HG03442 (cell line): ENCODE results near the gene WFDC1.

Source experiments
- ATAC-seq: cut with Tn5 transposase; IDR thresholded peaks from one replicate; pipeline ENCODE4 v1.9.1; 2021; ENCODE audit warnings: mild to moderate bottlenecking, moderate library complexity; ENCODE audit not compliant: unreplicated experiment

Gene WFDC1

DNA sequence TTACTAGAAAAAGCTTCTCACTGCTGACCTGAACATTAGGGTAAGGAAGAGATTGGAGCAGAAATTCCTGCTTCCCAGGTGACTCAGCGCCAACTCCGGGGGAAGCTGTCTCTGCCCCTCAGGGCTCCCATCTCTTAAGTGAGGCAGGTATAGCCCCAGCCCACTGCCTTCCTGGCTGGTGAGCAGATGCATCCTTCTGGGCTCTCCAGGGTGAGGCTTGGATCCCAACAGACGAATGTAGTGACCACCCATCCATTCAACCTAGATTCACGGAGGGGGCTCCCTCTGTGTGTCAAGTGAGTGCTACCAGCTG is 76.8 kb downstream of the WFDC1 start:
- no peak for ATAC-seq

DNA sequence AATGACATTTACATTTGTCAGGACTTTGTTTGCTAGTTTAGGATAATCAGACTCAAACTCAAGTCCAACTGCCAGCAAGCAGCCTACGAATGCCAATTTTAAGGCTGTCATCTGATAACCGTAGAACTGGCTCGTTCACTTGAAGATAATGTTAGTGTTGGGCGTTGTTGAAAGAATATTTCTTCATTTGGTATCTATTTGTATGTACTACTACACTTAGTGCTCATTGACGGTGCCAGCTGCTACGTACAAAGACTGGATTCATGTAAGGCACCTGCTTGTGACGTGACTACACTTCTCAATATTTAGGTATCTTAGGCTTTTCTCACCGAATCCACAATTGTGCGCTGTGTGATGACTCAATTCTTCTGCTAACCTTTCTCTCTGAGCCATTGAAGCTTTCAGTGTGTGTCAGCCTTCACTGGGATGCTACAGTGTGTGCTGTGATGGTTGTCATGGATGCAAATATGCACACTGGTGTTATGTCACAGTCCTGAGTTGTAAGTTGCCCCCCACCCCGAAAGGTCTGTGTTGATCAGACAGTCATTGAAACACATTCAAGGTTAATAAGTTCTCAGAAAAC is 79.3 kb downstream of the WFDC1 start:
- no peak for ATAC-seq

DNA sequence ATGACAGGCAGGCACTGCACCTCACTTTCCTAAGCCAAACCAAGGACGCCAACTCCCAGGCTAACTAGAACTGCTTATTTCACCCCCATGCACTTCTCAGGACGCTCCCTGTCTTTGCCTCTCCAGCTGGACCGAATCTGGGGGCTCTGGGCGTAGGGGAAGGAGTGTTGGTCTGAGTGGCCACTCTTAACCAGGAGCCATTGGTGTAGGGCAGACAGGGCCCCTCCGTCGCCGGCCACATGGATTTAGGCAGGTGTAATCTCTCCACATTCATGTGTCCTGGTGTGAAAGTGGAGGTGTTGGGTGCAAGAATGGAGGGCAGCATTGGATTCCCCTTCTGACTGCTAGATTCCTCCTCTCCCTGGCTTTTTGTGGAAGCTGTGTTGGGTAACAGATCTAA is 83.4 kb downstream of the WFDC1 start:
- ATAC-seq, result no peak

DNA sequence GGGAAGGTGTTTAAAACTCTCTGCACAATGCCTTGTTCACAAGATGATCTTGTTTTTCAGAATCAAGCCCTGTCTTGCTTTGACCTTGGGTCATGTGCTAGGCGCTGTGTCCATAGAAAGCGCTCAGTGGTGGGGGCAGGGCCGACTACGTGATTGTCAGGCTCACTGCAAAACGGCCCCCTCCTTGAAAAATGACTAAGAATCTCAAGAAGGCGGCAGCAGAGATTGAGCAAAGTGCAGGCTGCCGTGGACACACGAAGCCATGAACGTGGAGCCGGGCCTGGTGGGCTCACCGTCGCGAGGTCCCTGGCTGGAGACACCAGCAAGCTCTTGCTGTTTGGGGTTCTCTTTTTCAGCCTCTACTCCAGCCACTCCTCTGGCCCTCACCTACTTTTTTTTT is 83.9 kb downstream of the WFDC1 start:
- no peak for ATAC-seq

DNA sequence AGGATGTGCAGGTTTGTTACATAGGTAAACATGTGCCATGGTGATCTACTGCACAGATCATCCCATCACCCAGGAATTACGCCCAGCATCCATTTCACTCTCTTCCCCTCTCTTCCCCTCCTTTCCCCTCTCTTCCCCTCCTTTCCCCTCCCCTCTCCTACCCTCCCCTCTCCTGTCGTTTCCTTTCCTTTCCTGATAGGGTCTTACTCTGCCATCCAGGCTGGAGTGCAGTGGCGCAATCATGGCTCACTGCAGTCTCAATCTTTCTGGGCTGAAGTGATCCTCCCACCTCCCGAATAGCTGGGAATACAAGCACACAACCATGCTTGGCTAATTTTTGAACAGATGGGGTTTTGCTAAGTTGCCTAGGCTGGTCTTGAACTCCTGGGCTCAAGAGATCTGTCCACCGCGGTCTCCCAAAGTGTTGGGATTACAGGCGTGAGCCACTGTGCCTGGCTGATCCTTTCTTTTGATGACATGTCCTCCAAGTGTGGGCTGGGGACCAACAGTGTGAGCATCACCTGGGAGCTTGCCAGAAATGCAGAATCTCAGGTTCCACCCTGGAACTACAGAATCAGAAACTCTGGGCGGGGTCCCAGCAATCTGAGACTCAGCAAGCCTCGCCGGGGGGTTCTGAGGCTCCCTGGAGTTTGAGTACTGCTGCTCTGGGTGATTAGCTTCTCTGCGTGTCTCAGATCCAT is 84.5 kb downstream of the WFDC1 start:
- no peak for ATAC-seq
